SK-N-SH treated with all-trans-retinoic acid at 6 μM for 48 hours (cell line): Measurements from ENCODE around the gene AFAP1.

ENCODE experiments used
- ATAC-seq: fragments of 200-7000 bp; cut with Tn5 transposase; 3 replicates; pipeline ENCODE4 v1.9.1; 2020; ENCODE audit warnings: mild to moderate bottlenecking, moderate library complexity
- ARNTL ChIP-seq: fragments of 450-650 bp; formaldehyde crosslinking; IDR thresholded peaks from 2 replicates; pipeline ENCODE4 v1.5.0; 2020; ENCODE audit warnings: low read depth, mild to moderate bottlenecking, moderate library complexity, borderline replicate concordance
- BACH2 ChIP-seq: fragments of 250-450 bp; sonication (Bioruptor Pico); IDR thresholded peaks from 2 replicates; pipeline ENCODE4 v1.9.0; 2021; ENCODE audit warnings: mild to moderate bottlenecking, borderline replicate concordance
- CSDC2 ChIP-seq: fragments of 250-450 bp; sonication (Bioruptor Pico); IDR thresholded peaks from 2 replicates; pipeline ENCODE4 v1.5.0; 2020; ENCODE audit warnings: mild to moderate bottlenecking, moderate library complexity
- CSRNP3 ChIP-seq: fragments of 250-450 bp; sonication (Bioruptor Pico); IDR thresholded peaks from 2 replicates; pipeline ENCODE4 v1.5.1; 2021; ENCODE audit warnings: mild to moderate bottlenecking, moderate library complexity
- ESRRG ChIP-seq: fragments of 250-450 bp; sonication (Bioruptor Pico); IDR thresholded peaks from 2 replicates; pipeline ENCODE4 v1.6.1; 2021; ENCODE audit warnings: mild to moderate bottlenecking
- GLIS3 ChIP-seq: fragments of 250-450 bp; sonication (Bioruptor Pico); IDR thresholded peaks from 2 replicates; pipeline ENCODE4 v1.5.0; 2020; ENCODE audit warnings: mild to moderate bottlenecking, moderate library complexity
- ISL1 ChIP-seq: fragments of 250-450 bp; sonication (Bioruptor Pico); IDR thresholded peaks from 2 replicates; pipeline ENCODE4 v2.1.2; 2022; ENCODE audit warnings: mild to moderate bottlenecking, moderate library complexity
- OSR1 ChIP-seq: fragments of 250-450 bp; sonication (Bioruptor Pico); IDR thresholded peaks from 2 replicates; pipeline ENCODE4 v1.8.0; 2022; ENCODE audit warnings: moderate library complexity, mild to moderate bottlenecking, inconsistent platforms
- PPARA ChIP-seq: fragments of 250-450 bp; sonication (Bioruptor Pico); IDR thresholded peaks from 2 replicates; pipeline ENCODE4 v1.5.0; 2020; ENCODE audit warnings: mild to moderate bottlenecking, borderline replicate concordance
- RARB ChIP-seq: fragments of 250-450 bp; sonication (Bioruptor Pico); IDR thresholded peaks from 2 replicates; pipeline ENCODE4 v1.8.0; 2021; ENCODE audit warnings: mild to moderate bottlenecking, moderate library complexity
- SNAI2 ChIP-seq: fragments of 250-450 bp; sonication (Bioruptor Pico); IDR thresholded peaks from 2 replicates; pipeline ENCODE4 v1.5.0; 2020; ENCODE audit warnings: mild to moderate bottlenecking, moderate library complexity
- TCF4 ChIP-seq: fragments of 250-450 bp; sonication (Bioruptor Pico); IDR thresholded peaks from 2 replicates; pipeline ENCODE4 v1.8.0; 2021; ENCODE audit warnings: mild to moderate bottlenecking, moderate library complexity, borderline replicate concordance
- TOX ChIP-seq: fragments of 250-450 bp; sonication (Bioruptor Pico); IDR thresholded peaks from 2 replicates; pipeline ENCODE4 v1.8.0; 2021; ENCODE audit warnings: mild to moderate bottlenecking, moderate library complexity, borderline replicate concordance
- ZC3H10 ChIP-seq: fragments of 250-450 bp; sonication (Bioruptor Pico); IDR thresholded peaks from 2 replicates; pipeline ENCODE4 v1.5.1; 2021; ENCODE audit warnings: mild to moderate bottlenecking, moderate library complexity
- ZFP30 ChIP-seq: fragments of 450-650 bp; formaldehyde crosslinking; IDR thresholded peaks from 2 replicates; pipeline ENCODE4 v1.5.0; 2022; ENCODE audit warnings: mild to moderate bottlenecking, moderate library complexity
- ZNF565 ChIP-seq: fragments of 450-650 bp; formaldehyde crosslinking; conservative IDR thresholded peaks from 2 replicates; pipeline ENCODE4 v1.5.0; 2020; ENCODE audit warnings: low read depth, mild to moderate bottlenecking, moderate library complexity
- ZNF70 ChIP-seq: fragments of 450-650 bp; formaldehyde crosslinking; IDR thresholded peaks from 2 replicates; pipeline ENCODE4 v1.5.0; 2020; ENCODE audit warnings: mild to moderate bottlenecking, moderate library complexity
- ZNF8 ChIP-seq: fragments of 450-650 bp; formaldehyde crosslinking; IDR thresholded peaks from 2 replicates; pipeline ENCODE4 v1.5.0; 2020; ENCODE audit warnings: mild to moderate bottlenecking, moderate library complexity
- TF ChIP-seq, protein P1 (sequence below): fragments of 250-450 bp; sonication (Bioruptor Pico); IDR thresholded peaks from 2 replicates; pipeline ENCODE4 v1.8.0; 2020; ENCODE audit warnings: mild to moderate bottlenecking, moderate library complexity, borderline replicate concordance
- TF ChIP-seq, protein P2 (sequence below): fragments of 250-450 bp; sonication (Bioruptor Pico); IDR thresholded peaks from 2 replicates; pipeline ENCODE4 v1.8.0; 2021; ENCODE audit warnings: low read depth, mild to moderate bottlenecking, moderate library complexity, borderline replicate concordance
- TF ChIP-seq, protein P3 (sequence below): fragments of 250-450 bp; sonication (Bioruptor Pico); IDR thresholded peaks from 2 replicates; pipeline ENCODE4 v1.5.0; 2020; ENCODE audit warnings: mild to moderate bottlenecking, moderate library complexity
- TF ChIP-seq, protein P4 (sequence below): fragments of 250-450 bp; sonication (Bioruptor Pico); IDR thresholded peaks from 2 replicates; pipeline ENCODE4 v1.5.1; 2020; ENCODE audit warnings: low read depth, mild to moderate bottlenecking, moderate library complexity

Gene AFAP1

DNA sequence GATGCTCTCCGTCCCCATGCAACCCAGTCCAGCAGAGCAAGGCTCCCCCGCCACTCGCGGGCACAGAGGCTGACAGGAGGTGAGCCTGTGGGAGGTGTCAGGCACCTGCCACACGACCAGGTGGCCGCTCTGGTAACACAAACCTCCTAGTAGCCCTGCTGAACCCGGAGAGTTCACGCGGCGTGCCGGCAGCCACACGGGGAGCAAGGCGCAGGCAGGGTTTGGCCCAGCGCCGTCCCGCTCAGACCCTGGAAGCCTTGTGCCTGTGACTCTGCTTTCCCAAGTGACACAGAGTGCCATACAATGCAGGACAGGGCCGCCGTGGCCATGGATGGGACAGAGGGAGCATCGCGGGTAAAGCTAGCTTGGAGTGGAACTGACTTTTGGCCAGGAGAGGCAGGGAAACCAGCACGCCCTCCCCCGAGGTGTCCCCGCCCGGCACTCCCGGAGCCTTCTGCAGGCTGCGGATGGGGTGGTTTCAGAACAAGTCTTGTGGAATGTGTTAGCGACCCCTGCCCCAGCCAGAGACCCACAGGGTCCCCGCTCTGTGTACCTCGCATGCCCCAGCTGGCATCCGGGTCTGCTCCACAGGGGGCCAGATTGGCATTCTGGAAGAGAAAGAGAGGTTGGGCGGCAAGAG is 44.7 kb upstream of the AFAP1 start:
- no peak for TF ChIP-seq TCF4 (CRISPR knock-in tag)
- TF ChIP-seq PPARA = no peak
- TF ChIP-seq, protein P1, sequence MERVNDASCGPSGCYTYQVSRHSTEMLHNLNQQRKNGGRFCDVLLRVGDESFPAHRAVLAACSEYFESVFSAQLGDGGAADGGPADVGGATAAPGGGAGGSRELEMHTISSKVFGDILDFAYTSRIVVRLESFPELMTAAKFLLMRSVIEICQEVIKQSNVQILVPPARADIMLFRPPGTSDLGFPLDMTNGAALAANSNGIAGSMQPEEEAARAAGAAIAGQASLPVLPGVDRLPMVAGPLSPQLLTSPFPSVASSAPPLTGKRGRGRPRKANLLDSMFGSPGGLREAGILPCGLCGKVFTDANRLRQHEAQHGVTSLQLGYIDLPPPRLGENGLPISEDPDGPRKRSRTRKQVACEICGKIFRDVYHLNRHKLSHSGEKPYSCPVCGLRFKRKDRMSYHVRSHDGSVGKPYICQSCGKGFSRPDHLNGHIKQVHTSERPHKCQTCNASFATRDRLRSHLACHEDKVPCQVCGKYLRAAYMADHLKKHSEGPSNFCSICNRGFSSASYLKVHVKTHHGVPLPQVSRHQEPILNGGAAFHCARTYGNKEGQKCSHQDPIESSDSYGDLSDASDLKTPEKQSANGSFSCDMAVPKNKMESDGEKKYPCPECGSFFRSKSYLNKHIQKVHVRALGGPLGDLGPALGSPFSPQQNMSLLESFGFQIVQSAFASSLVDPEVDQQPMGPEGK (CRISPR knock-in tag) = no peak
- TF ChIP-seq ISL1 (CRISPR knock-in tag) = no peak
- no peak for TF ChIP-seq ZNF565 (CRISPR knock-in tag)
- no peak for TF ChIP-seq CSRNP3 (CRISPR knock-in tag)
- TF ChIP-seq ZFP30 (CRISPR knock-in tag) = no peak
- TF ChIP-seq, protein P2, sequence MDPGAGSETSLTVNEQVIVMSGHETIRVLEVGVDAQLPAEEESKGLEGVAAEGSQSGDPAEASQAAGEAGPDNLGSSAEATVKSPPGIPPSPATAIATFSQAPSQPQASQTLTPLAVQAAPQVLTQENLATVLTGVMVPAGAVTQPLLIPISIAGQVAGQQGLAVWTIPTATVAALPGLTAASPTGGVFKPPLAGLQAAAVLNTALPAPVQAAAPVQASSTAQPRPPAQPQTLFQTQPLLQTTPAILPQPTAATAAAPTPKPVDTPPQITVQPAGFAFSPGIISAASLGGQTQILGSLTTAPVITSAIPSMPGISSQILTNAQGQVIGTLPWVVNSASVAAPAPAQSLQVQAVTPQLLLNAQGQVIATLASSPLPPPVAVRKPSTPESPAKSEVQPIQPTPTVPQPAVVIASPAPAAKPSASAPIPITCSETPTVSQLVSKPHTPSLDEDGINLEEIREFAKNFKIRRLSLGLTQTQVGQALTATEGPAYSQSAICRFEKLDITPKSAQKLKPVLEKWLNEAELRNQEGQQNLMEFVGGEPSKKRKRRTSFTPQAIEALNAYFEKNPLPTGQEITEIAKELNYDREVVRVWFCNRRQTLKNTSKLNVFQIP (CRISPR knock-in tag) = no peak
- no peak for TF ChIP-seq ESRRG (CRISPR knock-in tag)
- TF ChIP-seq, protein P3, sequence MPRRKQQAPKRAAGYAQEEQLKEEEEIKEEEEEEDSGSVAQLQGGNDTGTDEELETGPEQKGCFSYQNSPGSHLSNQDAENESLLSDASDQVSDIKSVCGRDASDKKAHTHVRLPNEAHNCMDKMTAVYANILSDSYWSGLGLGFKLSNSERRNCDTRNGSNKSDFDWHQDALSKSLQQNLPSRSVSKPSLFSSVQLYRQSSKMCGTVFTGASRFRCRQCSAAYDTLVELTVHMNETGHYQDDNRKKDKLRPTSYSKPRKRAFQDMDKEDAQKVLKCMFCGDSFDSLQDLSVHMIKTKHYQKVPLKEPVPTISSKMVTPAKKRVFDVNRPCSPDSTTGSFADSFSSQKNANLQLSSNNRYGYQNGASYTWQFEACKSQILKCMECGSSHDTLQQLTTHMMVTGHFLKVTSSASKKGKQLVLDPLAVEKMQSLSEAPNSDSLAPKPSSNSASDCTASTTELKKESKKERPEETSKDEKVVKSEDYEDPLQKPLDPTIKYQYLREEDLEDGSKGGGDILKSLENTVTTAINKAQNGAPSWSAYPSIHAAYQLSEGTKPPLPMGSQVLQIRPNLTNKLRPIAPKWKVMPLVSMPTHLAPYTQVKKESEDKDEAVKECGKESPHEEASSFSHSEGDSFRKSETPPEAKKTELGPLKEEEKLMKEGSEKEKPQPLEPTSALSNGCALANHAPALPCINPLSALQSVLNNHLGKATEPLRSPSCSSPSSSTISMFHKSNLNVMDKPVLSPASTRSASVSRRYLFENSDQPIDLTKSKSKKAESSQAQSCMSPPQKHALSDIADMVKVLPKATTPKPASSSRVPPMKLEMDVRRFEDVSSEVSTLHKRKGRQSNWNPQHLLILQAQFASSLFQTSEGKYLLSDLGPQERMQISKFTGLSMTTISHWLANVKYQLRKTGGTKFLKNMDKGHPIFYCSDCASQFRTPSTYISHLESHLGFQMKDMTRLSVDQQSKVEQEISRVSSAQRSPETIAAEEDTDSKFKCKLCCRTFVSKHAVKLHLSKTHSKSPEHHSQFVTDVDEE = no peak
- TF ChIP-seq ZNF8 = no peak
- TF ChIP-seq ARNTL (CRISPR knock-in tag) = no peak
- no peak for TF ChIP-seq TOX (CRISPR knock-in tag)
- TF ChIP-seq OSR1 (CRISPR knock-in tag) = no peak
- TF ChIP-seq ZNF70 (CRISPR knock-in tag) = no peak
- ATAC-seq = no peak

DNA sequence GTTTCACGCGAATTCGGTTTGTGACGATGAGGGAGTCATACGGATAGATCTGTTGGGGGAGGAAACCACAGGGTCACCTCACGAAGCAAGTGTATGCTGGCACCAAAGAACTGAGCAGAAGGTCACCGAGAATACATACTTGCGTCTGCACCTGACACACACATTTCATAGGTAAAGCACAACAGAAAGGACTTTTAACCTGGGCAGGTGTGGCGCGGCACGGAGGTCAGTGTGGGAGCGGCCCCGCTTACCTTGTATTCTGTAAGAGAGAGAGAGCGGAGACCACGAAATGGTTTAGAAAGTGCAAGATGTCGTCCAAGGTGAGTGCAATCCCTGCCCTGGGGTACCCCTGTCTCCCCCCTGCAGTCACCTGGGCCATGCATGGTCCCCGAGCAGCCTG is 43.6 kb upstream of the AFAP1 start:
- ATAC-seq = no peak
- TF ChIP-seq ZNF70 (CRISPR knock-in tag) = no peak
- TF ChIP-seq ZNF565 (CRISPR knock-in tag) = no peak
- no peak for TF ChIP-seq GLIS3 (CRISPR knock-in tag)
- no peak for TF ChIP-seq TCF4 (CRISPR knock-in tag)
- TF ChIP-seq, protein P4, sequence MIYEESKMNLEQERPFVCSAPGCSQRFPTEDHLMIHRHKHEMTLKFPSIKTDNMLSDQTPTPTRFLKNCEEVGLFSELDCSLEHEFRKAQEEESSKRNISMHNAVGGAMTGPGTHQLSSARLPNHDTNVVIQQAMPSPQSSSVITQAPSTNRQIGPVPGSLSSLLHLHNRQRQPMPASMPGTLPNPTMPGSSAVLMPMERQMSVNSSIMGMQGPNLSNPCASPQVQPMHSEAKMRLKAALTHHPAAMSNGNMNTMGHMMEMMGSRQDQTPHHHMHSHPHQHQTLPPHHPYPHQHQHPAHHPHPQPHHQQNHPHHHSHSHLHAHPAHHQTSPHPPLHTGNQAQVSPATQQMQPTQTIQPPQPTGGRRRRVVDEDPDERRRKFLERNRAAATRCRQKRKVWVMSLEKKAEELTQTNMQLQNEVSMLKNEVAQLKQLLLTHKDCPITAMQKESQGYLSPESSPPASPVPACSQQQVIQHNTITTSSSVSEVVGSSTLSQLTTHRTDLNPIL (CRISPR knock-in tag) = no peak
- no peak for TF ChIP-seq BACH2 (CRISPR knock-in tag)
- no peak for TF ChIP-seq CSRNP3 (CRISPR knock-in tag)
- TF ChIP-seq ZNF8 = no peak
- TF ChIP-seq PPARA = no peak
- no peak for TF ChIP-seq SNAI2 (CRISPR knock-in tag)
- TF ChIP-seq ZC3H10 (CRISPR knock-in tag) = no peak
- TF ChIP-seq TOX (CRISPR knock-in tag) = no peak
- TF ChIP-seq ARNTL (CRISPR knock-in tag) = no peak
- TF ChIP-seq RARB (CRISPR knock-in tag) = no peak
- no peak for TF ChIP-seq CSDC2
- TF ChIP-seq, protein P2 (CRISPR knock-in tag) = no peak
- no peak for TF ChIP-seq ISL1 (CRISPR knock-in tag)
